Inflammatory macrophage treated with lipopolysaccharide for 1 hour (primary cell): ENCODE results near the gene CCDC80.

Experiments
- DNase-seq, 2 donors: peaks; one replicate each; pipeline ENCODE4 v3.0.0-alpha.2; 2020 to 2022

CCDC80 gene

GRCh38 chr3:112656043-112656442 lies 15.1 kb upstream of the CCDC80 start:
- no peak for DNase-seq

DNA sequence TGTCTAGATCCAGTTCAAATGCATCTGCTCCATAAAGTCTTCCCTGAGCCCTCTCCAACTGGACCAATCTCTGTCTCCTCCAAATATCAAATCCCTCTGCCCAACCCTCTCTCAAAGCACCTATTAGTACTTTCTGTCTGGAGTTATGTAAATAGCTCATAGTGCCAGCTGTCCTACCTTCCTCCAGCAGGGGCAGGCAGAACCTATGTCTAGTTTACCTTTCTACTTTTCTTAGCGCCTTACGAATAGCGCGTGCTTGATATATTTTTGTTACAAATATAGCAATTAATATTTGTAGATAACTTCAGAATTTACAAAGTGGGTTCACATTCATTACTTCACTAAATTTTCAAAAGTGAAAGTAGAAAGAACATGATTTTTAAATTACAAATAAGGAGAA lies 14.0 kb upstream of the CCDC80 start:
- no peak for DNase-seq

- no peak for DNase-seq
Measured at GRCh38 chr3:112654492-112654891, 13.5 kb upstream of the CCDC80 start.

- DNase-seq = no peak
Measured at GRCh38 chr3:112653881-112654300, 12.9 kb upstream of the CCDC80 start.

- no peak for DNase-seq
Measured at GRCh38 chr3:112653209-112653871, 12.4 kb upstream of the CCDC80 start.

DNA sequence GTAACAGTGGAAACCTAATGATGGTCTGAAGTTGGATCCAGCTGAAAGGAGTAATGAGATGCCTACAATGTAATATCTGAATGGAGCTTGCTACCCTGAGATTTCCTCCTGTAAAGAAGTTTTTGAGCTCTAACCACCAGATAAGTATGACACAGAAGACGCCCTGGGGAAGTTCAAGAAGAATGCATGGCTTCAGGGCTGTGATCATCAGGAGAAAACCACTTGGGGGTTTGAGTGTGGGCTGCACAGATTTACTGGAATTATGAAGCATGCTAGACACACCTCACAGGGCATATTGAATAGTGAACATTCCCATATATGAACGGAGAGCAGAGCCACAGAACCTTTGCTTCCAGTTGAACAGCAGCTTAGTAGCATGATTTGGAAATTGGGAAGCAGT lies 10.6 kb upstream of the CCDC80 start:
- no peak for DNase-seq

- no peak for DNase-seq
Measured at GRCh38 chr3:112651071-112651470, 10.1 kb upstream of the CCDC80 start.

- no peak for DNase-seq
Measured at GRCh38 chr3:112650482-112650881, 9.5 kb upstream of the CCDC80 start.

- no peak for DNase-seq
Measured at GRCh38 chr3:112649478-112649735, 8.5 kb upstream of the CCDC80 start.

DNA sequence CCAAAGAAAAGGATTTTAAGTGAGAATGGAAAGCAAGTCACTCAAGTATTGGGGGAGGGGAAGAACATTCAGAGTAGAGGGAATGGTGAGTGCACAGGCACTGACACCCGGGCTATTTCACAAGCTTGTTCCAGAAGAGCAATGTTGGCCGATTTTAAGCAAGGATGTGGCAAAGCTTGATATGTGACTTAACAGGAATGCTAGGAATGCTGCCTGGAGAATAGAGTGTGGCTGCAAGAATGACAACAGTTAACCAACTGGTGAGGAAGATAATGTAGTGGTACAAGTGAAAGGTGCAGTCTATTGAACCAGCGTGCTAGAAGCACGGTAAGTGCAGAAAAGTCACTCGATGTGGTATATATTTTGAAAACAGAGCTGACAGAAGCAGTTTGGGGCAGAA lies 6.2 kb upstream of the CCDC80 start:
- DNase-seq = no peak

GRCh38 chr3:112646623-112647022 lies 5.7 kb upstream of the CCDC80 start:
- no peak for DNase-seq

DNA sequence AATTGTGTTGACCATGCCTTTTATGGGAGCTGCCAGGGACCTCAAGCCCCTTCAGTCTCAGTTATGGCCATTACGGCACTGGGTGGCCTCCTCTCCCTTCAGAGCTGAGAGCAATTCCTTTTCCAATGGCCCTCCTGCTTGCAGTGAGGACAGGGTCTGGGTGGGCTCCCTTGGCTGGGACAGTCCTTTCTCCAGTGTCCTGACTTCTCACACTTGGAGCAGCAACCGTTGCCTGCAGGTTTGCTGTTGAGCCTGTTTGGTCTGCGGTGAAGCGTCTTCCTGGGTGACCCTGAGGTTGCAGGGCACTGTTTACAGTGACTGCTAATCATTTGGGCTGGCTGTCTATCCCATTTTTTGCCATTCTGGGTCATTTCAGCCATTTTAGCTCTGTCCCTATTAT lies 3.5 kb upstream of the CCDC80 start:
- DNase-seq = no peak

DNA sequence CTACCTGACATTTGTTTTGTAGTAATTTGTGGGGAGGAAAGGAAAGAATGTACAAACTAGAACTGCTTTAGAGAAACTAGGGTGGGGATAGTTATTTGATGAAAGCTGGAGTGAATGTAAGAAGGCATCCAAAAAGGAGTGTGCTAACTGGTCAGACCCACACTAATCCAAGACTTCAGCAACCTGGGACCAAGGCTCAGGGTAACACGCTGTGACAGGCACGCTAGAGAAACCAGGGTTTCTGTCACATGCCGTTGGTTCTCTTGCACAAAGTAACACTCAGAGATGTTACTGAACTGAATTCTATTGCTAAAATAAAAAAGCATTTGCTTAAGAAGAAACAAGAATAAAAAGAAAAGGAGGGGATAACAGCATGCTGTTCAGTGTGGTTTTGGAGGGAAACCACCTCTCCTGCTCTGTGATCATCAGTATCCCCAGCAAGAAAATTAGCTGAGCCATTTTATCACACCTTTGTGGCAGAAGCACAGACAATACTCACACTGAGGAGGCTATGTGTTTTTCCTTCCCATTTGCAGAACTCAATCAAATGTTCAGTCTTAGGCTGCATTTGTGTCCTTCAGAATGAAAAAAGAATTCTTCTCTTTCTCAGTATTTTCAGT lies 2.8 kb upstream of the CCDC80 start:
- no peak for DNase-seq

GRCh38 chr3:112642912-112643506 lies 2.1 kb upstream of the CCDC80 start:
- DNase-seq = peak; percentile 65 to 90

DNA sequence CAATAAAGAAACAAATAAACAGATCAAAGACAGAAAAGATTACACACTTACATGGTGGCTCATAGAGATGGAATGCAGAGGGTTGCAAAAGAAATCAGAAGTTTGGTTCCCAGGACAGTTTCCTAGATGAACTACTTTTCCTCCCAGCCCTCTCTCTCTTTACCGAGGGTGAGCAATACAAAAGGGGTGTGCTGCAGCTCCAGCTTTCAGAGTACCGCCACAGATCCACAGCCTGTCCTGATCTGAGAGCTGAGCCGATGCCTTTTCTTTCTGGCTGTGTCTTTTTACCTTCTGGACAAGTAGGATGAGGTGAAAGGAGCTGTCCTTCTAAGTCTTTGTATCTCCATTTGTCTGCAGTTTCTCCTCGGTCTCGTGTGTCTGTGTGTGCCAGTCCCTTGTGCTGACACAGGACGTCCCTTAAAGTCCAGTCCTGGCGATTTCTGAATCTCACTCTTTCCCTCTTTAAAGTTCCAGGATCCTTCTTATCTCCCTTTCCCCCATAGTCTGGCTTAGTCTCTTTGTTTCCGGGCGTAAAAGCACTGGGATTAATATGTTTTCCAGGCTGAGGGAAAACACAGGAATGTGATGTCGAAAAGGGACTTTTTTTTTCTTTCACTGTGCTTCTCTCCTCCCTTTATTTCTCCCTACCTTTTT lies 540 bp downstream of the CCDC80 start:
- no peak for DNase-seq

DNA sequence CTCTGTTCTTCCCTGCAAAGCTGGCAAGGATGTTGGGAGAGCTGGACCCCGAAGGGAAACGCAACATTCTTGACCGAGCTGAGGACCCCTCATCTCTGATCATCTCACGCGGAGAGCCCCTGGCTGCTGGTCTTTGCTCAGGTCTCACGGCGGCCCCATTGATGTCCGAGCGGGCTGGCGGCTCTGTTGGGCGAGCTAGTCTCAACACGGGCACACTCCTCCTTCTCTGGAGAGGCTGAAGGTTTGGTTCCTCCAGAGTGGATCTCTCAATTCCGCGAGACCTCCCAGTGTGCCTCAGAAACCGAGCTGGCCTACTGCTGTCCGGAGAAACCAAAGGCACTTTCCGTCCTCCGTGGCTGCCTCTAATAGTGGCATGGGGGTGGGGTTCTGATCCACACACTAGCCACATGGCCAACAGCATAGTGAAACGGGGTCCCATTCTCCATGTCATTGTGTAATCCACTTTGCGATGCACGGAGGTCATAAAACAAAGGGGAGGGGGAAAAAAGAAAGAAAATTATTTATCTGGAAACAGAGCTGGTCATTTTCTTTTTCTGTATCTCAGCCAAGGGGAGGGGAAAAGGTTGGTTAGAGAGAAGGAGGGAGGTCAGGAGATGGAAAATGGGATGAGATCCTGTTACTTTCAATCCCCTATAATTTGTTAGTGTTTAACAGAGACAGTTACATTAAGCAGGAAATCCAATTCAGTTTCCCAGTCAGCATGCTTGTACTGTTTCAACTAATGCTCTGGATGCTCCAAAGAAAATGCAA lies 1.3 kb downstream of the CCDC80 start:
- DNase-seq = no peak

- DNase-seq = no peak
Measured at GRCh38 chr3:112638327-112639020, 2.5 kb downstream of the CCDC80 start.

DNA sequence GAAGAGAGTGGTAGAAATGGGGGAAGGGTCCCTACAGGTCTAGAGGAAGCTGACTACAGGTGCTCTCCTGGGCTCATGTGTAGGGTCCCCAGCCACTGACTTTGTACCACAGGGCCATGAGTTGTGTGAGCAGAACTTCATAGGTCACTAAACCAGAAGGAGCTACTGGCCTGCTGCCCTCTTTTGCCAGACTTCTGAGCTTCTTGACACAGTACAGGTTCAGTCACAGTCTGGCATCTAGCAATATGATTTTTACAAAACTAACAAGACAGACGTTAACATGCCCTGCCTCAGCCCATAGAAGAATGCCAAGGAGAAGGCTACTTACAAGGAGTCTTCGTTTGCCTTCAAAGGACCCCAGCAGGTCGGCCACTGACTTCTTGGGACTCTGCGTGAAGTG lies 3.2 kb downstream of the CCDC80 start:
- DNase-seq = no peak

- peak in 1 of 2 donors; percentile 19 for DNase-seq
Measured at GRCh38 chr3:112635674-112636073, 5.3 kb downstream of the CCDC80 start.

GRCh38 chr3:112634786-112635541 lies 6.0 kb downstream of the CCDC80 start:
- DNase-seq = no peak

DNA sequence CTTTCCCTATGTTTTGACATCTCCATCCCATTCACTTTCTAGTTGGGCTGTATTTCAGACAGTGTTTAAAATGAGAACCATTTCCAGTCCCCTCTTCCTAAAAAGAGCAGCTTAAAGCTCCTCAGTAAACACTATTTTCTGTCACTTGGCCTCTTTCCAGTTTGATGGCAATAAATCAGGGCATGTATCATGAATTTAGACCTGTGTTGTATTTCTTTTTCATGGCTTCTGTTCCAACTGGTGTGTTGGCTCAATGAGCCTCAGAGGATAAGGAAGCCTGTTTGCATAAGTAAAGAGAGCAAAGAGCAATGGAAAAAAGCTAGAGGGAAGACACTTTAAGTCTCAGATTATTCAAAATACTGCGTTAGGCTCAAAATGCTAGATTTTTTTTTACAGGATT lies 7.2 kb downstream of the CCDC80 start:
- DNase-seq = no peak

GRCh38 chr3:112633191-112633590 lies 7.8 kb downstream of the CCDC80 start:
- DNase-seq = peak; percentile 25 to 36
